Right forelimb (tissue), 1 donor: ENCODE results near the gene SLC2A5.
A peak's percentile ranks its signal among the peaks of the same experiment; 100 is the strongest.
"Not testable (repeated sequence)": the region's sequence is repeated elsewhere in the genome, so short reads cannot be mapped to it uniquely, and the experiment has no call there.

Experiments
- DNase-seq: peaks from one replicate; pipeline ENCODE4 v3.0.0-alpha.2; 2018

Gene SLC2A5

GRCh38 chr1:9031077-9031476, 38.4 kb downstream of the SLC2A5 start:
- DNase-seq = not testable (repeated sequence)

GRCh38 chr1:9028921-9029705, 40.3 kb downstream of the SLC2A5 start:
- no peak for DNase-seq

GRCh38 chr1:9027307-9027706, 42.1 kb downstream of the SLC2A5 start:
- DNase-seq = no peak

GRCh38 chr1:9025449-9025848, 44.0 kb downstream of the SLC2A5 start:
- no peak for DNase-seq

- no peak for DNase-seq
Measured at GRCh38 chr1:9024837-9025236, 44.6 kb downstream of the SLC2A5 start.

- no peak for DNase-seq
Measured at GRCh38 chr1:9022773-9023172, 46.7 kb downstream of the SLC2A5 start.

- DNase-seq = not testable (repeated sequence)
Measured at GRCh38 chr1:9022026-9022738, 47.3 kb downstream of the SLC2A5 start.

- DNase-seq = no peak
Measured at GRCh38 chr1:9020305-9020704, 49.1 kb downstream of the SLC2A5 start.

GRCh38 chr1:9019896-9020295, 49.5 kb downstream of the SLC2A5 start:
- no peak for DNase-seq

GRCh38 chr1:9018333-9018732, 51.1 kb downstream of the SLC2A5 start:
- DNase-seq = no peak

- no peak for DNase-seq
Measured at GRCh38 chr1:9016455-9016854, 53.0 kb downstream of the SLC2A5 start.

GRCh38 chr1:9014475-9015375, 54.7 kb downstream of the SLC2A5 start:
- peak; percentile 62 for DNase-seq

- DNase-seq = no peak
Measured at GRCh38 chr1:9013819-9014218, 55.6 kb downstream of the SLC2A5 start.

- DNase-seq = no peak
Measured at GRCh38 chr1:9010781-9011323, 58.6 kb downstream of the SLC2A5 start.

- no peak for DNase-seq
Measured at GRCh38 chr1:9009438-9010370, 59.7 kb downstream of the SLC2A5 start.

- DNase-seq = no peak
Measured at GRCh38 chr1:9008236-9008635, 61.2 kb downstream of the SLC2A5 start.

GRCh38 chr1:9006956-9007615, 62.3 kb downstream of the SLC2A5 start:
- DNase-seq = no peak

GRCh38 chr1:9005395-9005708, 64.1 kb downstream of the SLC2A5 start:
- no peak for DNase-seq

GRCh38 chr1:9004700-9005394, 64.6 kb downstream of the SLC2A5 start:
- peak; percentile 85 for DNase-seq

GRCh38 chr1:9004031-9004699, 65.3 kb downstream of the SLC2A5 start:
- no peak for DNase-seq
